GM23338 (cell line): ENCODE measurements around the gene BTBD9.

Source experiments
- CREB1 ChIP-seq: fragments of 250-450 bp; sonication (Bioruptor Pico); IDR thresholded peaks from 2 replicates; pipeline ENCODE4 v1.5.0; 2020; ENCODE audit warnings: low read depth, mild to moderate bottlenecking, moderate library complexity
- EZH2phosphoT487 ChIP-seq: fragments of 200-600 bp; sonication (generic); IDR thresholded peaks from one replicate; pipeline ENCODE4 v1.8.1; 2018; ENCODE audit warnings: antibody characterized with exemption; ENCODE audit not compliant: unreplicated experiment
- ZNF114 ChIP-seq: fragments of 250-450 bp; sonication (Bioruptor Pico); IDR thresholded peaks from 2 replicates; pipeline ENCODE4 v1.5.0; 2020; ENCODE audit warnings: mild to moderate bottlenecking, moderate library complexity
- TF ChIP-seq, protein P1 (sequence below), 2 experiments: fragments of 200-600 bp in 1 of 2; sonication (generic) in 1 of 2; conservative IDR thresholded peaks; 2 replicates each; pipeline versions ENCODE4 v1.5.1 to v1.6.1; 2016 to 2017; ENCODE audit warnings: antibody characterized with exemption in 2 of 2, low read depth in 2 of 2, mild to moderate bottlenecking in 2 of 2, moderate library complexity in 1 of 2
- TF ChIP-seq, protein P2 (sequence below): IDR thresholded peaks from one replicate; pipeline ENCODE4 v1.6.1; 2018; ENCODE audit warnings: antibody characterized with exemption; ENCODE audit not compliant: unreplicated experiment

DNA sequence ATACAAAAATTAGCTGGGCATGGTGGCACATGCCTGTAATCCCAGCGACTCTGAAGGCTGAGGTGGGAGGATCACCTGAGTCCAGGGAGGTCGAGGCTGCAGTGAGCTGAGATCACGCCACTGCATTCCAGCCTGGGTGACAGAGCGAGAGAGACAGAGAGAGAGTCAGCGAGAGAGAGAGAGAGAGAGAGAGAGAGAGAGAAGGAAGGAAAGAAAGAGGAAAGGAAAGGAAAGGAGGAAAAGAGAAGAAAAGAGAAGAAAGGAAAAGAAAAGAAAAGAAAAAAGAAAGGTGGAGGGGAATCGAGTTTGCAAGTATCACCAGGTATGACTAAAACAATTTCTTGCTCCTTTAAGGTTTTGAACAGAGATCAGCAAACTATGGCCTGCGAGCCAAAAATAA lies 152.3 kb downstream of the BTBD9 start:
- TF ChIP-seq, protein P1, sequence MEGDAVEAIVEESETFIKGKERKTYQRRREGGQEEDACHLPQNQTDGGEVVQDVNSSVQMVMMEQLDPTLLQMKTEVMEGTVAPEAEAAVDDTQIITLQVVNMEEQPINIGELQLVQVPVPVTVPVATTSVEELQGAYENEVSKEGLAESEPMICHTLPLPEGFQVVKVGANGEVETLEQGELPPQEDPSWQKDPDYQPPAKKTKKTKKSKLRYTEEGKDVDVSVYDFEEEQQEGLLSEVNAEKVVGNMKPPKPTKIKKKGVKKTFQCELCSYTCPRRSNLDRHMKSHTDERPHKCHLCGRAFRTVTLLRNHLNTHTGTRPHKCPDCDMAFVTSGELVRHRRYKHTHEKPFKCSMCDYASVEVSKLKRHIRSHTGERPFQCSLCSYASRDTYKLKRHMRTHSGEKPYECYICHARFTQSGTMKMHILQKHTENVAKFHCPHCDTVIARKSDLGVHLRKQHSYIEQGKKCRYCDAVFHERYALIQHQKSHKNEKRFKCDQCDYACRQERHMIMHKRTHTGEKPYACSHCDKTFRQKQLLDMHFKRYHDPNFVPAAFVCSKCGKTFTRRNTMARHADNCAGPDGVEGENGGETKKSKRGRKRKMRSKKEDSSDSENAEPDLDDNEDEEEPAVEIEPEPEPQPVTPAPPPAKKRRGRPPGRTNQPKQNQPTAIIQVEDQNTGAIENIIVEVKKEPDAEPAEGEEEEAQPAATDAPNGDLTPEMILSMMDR (conservative IDR thresholded peaks at IDR 0.05; ENCODE audit: low read depth in 2 of 2), result no peak
- TF ChIP-seq ZNF114 (CRISPR knock-in tag), result no peak
- TF ChIP-seq, protein P2, sequence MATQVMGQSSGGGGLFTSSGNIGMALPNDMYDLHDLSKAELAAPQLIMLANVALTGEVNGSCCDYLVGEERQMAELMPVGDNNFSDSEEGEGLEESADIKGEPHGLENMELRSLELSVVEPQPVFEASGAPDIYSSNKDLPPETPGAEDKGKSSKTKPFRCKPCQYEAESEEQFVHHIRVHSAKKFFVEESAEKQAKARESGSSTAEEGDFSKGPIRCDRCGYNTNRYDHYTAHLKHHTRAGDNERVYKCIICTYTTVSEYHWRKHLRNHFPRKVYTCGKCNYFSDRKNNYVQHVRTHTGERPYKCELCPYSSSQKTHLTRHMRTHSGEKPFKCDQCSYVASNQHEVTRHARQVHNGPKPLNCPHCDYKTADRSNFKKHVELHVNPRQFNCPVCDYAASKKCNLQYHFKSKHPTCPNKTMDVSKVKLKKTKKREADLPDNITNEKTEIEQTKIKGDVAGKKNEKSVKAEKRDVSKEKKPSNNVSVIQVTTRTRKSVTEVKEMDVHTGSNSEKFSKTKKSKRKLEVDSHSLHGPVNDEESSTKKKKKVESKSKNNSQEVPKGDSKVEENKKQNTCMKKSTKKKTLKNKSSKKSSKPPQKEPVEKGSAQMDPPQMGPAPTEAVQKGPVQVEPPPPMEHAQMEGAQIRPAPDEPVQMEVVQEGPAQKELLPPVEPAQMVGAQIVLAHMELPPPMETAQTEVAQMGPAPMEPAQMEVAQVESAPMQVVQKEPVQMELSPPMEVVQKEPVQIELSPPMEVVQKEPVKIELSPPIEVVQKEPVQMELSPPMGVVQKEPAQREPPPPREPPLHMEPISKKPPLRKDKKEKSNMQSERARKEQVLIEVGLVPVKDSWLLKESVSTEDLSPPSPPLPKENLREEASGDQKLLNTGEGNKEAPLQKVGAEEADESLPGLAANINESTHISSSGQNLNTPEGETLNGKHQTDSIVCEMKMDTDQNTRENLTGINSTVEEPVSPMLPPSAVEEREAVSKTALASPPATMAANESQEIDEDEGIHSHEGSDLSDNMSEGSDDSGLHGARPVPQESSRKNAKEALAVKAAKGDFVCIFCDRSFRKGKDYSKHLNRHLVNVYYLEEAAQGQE, result no peak
- no peak for TF ChIP-seq CREB1 (CRISPR knock-in tag)
- TF ChIP-seq EZH2phosphoT487, result no peak
